T-cell (primary cell): Measurements from ENCODE around the gene AASDH. TPM values are rescaled to one million over a fixed set of nuclear protein-coding genes. Genes with fewer than 3 reads are reported as not detected.

Experiments
- ATAC-seq, 4 experiments: fragments of 200-7000 bp in 3 of 4; fragments of 150-1000 bp in 1 of 4; cut with Tn5 transposase; replicated peaks in 1 of 4; 1 replicate in 3 of 4; 2 replicates in 1 of 4; pipeline ENCODE4 v1.10.0; 2021; ENCODE audit warnings: moderate library complexity in 3 of 4, mild to moderate bottlenecking in 2 of 4, moderate number of reproducible peaks in 1 of 4
- CTCF ChIA-PET, 2 donors: fragments of 300-600 bp; sonication (Branson Sonifier 250); formaldehyde crosslinking; loops; one replicate each; lab custom pipeline; 2022; ENCODE audit warnings: antibody characterized with exemption in 2 of 2; lab: Charles Lee
- POLR2A ChIA-PET, 2 donors: fragments of 300-600 bp; sonication (Branson Sonifier 250); formaldehyde crosslinking; loops; one replicate each; lab custom pipeline; 2022; ENCODE audit warnings: antibody characterized with exemption in 2 of 2; lab: Charles Lee
- DNase-seq, 35 experiments: peaks; one replicate each; pipeline versions ENCODE4 v3.0.0 to v3.0.0-alpha.2; 2013 to 2023
- H3K27ac ChIP-seq: one replicate; pipeline ENCODE4 v1.5.1; 2013; ENCODE audit warnings: low read length
- H3K27me3 ChIP-seq, 2 experiments: replicated peaks in 1 of 2; 1 replicate in 1 of 2; 2 replicates in 1 of 2; pipeline versions ENCODE4 v1.6.1 to v1.7.0; 2013; ENCODE audit warnings: low read length in 1 of 2, mixed read lengths in 1 of 2; ENCODE audit not compliant: control insufficient read depth in 2 of 2, insufficient read depth in 2 of 2; ENCODE audit errors: extremely low read depth in 1 of 2
- H3K36me3 ChIP-seq, 2 donors: 1 replicate in 1 of 2; 2 replicates in 1 of 2; pipeline versions ENCODE4 v1.6.1 to v1.7.0; 2013; ENCODE audit warnings: low read length in 1 of 2; ENCODE audit not compliant: control insufficient read depth in 2 of 2, insufficient read depth in 1 of 2; ENCODE audit errors: extremely low read depth in 1 of 2
- H3K4me1 ChIP-seq, 2 experiments: 1 replicate in 1 of 2; 2 replicates in 1 of 2; pipeline versions ENCODE4 v1.6.1 to v1.7.0; 2013; ENCODE audit warnings: low read length in 2 of 2, mixed read lengths in 1 of 2; ENCODE audit not compliant: insufficient read depth in 2 of 2, control insufficient read depth in 1 of 2; ENCODE audit errors: extremely low read depth in 1 of 2
- H3K4me3 ChIP-seq, 2 donors: 1 replicate in 1 of 2; 2 replicates in 1 of 2; pipeline versions ENCODE4 v1.5.1 to v1.7.0; 2013; ENCODE audit warnings: mild to moderate bottlenecking in 2 of 2, low read length in 1 of 2, moderate library complexity in 1 of 2; ENCODE audit not compliant: control insufficient read depth in 1 of 2; ENCODE audit errors: extremely low read depth in 1 of 2
- H3K9me3 ChIP-seq: 2 replicates; pipeline ENCODE4 v1.7.0; 2013
- H3K27ac Mint-ChIP-seq, 2 donors: one replicate each; pipeline ENCODE4 v1.8.0; 2020 to 2021; ENCODE audit warnings: mild to moderate bottlenecking in 2 of 2, mixed read lengths in 2 of 2
- H3K27me3 Mint-ChIP-seq, 2 donors: one replicate each; pipeline ENCODE4 v1.8.0; 2021 to 2022; ENCODE audit warnings: mixed read lengths in 2 of 2
- H3K36me3 Mint-ChIP-seq: one replicate; pipeline ENCODE4 v1.8.0; 2021; ENCODE audit warnings: mixed read lengths
- H3K4me1 Mint-ChIP-seq, 3 donors: one replicate each; pipeline ENCODE4 v1.8.0; 2020 to 2022; ENCODE audit warnings: mixed read lengths in 3 of 3, mild to moderate bottlenecking in 1 of 3
- H3K4me3 Mint-ChIP-seq, 3 donors: one replicate each; pipeline ENCODE4 v1.8.0; 2020 to 2022; ENCODE audit warnings: mild to moderate bottlenecking in 3 of 3, mixed read lengths in 3 of 3, moderate library complexity in 3 of 3
- H3K9me3 Mint-ChIP-seq, 3 donors: one replicate each; pipeline ENCODE4 v1.8.0; 2020 to 2022; ENCODE audit warnings: mixed read lengths in 3 of 3
- WGBS: methylation state at CpG from one replicate; pipeline ENCODE4 v1.1.5; 2013; ENCODE audit warnings: missing lambda C conversion rate; ENCODE audit not compliant: insufficient coverage; 5-methylcytosine and 5-hydroxymethylcytosine counted together
- total RNA-seq, 35 experiments: library from RNA in 6 of 35; stranded (reverse) in 6 of 35; fragments of 120-200 nt in 1 of 35; gene quantifications; one replicate each; pipeline versions ENCODE4 v1.2.1 to v1.2.4 and lab custom pipeline; 2013 to 2026

Gene AASDH
- total RNA-seq, 5 donors from 2014 or later (not counting 1 experiment from before 2014, with no cell fraction given) = 13.3 to 17.7 (median 16.0) TPM

DNA sequence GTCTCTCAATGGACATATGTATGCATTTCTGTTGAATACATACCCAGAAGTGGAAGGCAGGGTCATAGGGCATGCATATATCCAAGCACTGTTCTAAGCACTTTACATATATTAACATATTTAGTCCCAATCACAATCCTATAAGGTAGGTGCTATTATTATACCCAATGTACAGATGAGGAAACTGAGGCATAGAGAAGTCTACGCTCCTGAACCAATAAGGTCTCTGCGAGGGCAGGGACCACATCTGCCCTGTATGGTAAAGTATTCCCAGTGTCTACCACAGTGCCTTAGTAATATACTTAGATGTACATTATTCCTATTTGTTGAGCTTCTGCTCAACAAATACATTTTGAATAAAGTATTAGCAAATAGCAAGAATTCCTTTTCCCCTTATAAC is 42.9 kb upstream of the AASDH start:
- Histone ChIP-seq H3K9me3 (no peaks in the 10 kb centered on the region), H3K27me3 (no peaks in the 10 kb centered on the region), H3K36me3 (no peaks in the 10 kb centered on the region), H3K4me1 (peaks cover 7 to 12% of the 10 kb centered on the region in 2 experiments), H3K27ac (no peak overlapping the region), H3K4me3 (no peak overlapping the region)
- no peak overlapping the region for H3K27ac Mint-ChIP-seq
- H3K9me3 Mint-ChIP-seq = no peaks in the 10 kb centered on the region
- no peaks in the 10 kb centered on the region for H3K27me3 Mint-ChIP-seq
- ATAC-seq = no peak
- DNase-seq = no peak
- no CpG with 5 or more reads among the region's 2 CpGs for WGBS
- H3K4me3 Mint-ChIP-seq = no peak overlapping the region
- ChIA-PET POLR2A (no interaction called here), CTCF (no interaction called here)
- H3K36me3 Mint-ChIP-seq = peaks cover 6% of the 10 kb centered on the region
- H3K4me1 Mint-ChIP-seq = peaks cover 20 to 35% (median 23%) of the 10 kb centered on the region in 3 donors

GRCh38 chr4:56427179-56427578 is 39.9 kb upstream of the AASDH start:
- DNase-seq = no peak
- Mint-ChIP-seq H3K4me1 (peaks cover 8 to 20% (median 9%) of the 10 kb centered on the region in 3 donors), H3K4me3 (no peak overlapping the region), H3K9me3 (no peaks in the 10 kb centered on the region), H3K27me3 (no peaks in the 10 kb centered on the region), H3K36me3 (peaks cover 6% of the 10 kb centered on the region), H3K27ac (no peak overlapping the region)
- no peak for ATAC-seq
- Histone ChIP-seq H3K27ac (no peak overlapping the region), H3K36me3 (no peaks in the 10 kb centered on the region), H3K4me3 (no peak overlapping the region), H3K4me1 (no peaks in the 10 kb centered on the region), H3K9me3 (no peaks in the 10 kb centered on the region), H3K27me3 (no peaks in the 10 kb centered on the region)
- CTCF ChIA-PET = interaction anchor here (0.6 to 0.7 kb wide), 3 partner anchors 117 to 537 kb away, joined by 3 to 6 read pairs (median 5); no protein-coding TSS in a partner anchor
- POLR2A ChIA-PET = interaction anchor here in 1 of 2 donors (0.7 kb wide), 1 partner anchor 106 kb away, joined by 10 read pairs; no protein-coding TSS in a partner anchor
- no CpG with 5 or more reads among the region's 1 CpG for WGBS

- Histone ChIP-seq H3K27ac (no peak overlapping the region), H3K36me3 (no peaks in the 10 kb centered on the region), H3K27me3 (no peaks in the 10 kb centered on the region), H3K4me3 (no peak overlapping the region), H3K9me3 (no peaks in the 10 kb centered on the region), H3K4me1 (no peaks in the 10 kb centered on the region)
- ChIA-PET CTCF (interaction anchor here (0.7 to 4.5 kb wide), 6 partner anchors 10 to 410 kb away, joined by 3 to 74 read pairs (median 8); partner anchors contain the start of genes PAICS (in 2 of the 2) and PPAT (in 2 of the 2)), POLR2A (no interaction called here)
- DNase-seq (no peak), ATAC-seq (no peak)
- H3K4me1 Mint-ChIP-seq = peaks cover 3 to 14% (median 5%) of the 10 kb centered on the region in 3 donors
- H3K27me3 Mint-ChIP-seq = no peaks in the 10 kb centered on the region
- H3K27ac Mint-ChIP-seq = no peak overlapping the region
- WGBS = 100% methylated on average over 2 of the region's 6 CpGs
- H3K36me3 Mint-ChIP-seq = peaks cover 6% of the 10 kb centered on the region
- H3K9me3 Mint-ChIP-seq = no peaks in the 10 kb centered on the region
- H3K4me3 Mint-ChIP-seq = no peak overlapping the region
Measured at GRCh38 chr4:56426273-56426672, 39.0 kb upstream of the AASDH start.

DNA sequence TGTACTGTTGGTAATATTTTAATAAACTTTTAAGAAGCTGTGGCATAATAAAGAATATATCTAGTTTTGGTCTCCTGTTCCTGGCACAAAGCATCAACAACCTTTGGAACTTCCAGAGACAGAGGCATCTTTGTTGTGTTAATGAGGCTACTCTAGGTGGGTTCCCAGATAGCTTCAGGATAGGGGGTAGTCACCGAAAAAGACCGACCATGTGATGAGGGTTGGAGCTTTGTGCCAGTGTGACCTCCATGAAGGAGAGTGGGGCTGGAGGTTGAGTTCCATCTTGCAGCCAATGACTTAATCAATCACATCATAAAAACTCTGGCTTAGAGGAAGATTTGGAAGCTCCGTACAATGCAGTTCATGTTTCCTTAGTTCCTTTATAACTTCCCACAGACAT is 38.2 kb upstream of the AASDH start:
- ChIA-PET CTCF (interaction anchor here (0.5 to 4.5 kb wide), 18 partner anchors 9 to 416 kb away, joined by 3 to 74 read pairs (median 4); partner anchors contain the start of genes PAICS (in 2 of the 2) and PPAT (in 2 of the 2)), POLR2A (interaction anchor here in 1 of 2 donors (0.6 kb wide), 1 partner anchor 44 kb away, joined by 6 read pairs; no protein-coding TSS in a partner anchor)

DNA sequence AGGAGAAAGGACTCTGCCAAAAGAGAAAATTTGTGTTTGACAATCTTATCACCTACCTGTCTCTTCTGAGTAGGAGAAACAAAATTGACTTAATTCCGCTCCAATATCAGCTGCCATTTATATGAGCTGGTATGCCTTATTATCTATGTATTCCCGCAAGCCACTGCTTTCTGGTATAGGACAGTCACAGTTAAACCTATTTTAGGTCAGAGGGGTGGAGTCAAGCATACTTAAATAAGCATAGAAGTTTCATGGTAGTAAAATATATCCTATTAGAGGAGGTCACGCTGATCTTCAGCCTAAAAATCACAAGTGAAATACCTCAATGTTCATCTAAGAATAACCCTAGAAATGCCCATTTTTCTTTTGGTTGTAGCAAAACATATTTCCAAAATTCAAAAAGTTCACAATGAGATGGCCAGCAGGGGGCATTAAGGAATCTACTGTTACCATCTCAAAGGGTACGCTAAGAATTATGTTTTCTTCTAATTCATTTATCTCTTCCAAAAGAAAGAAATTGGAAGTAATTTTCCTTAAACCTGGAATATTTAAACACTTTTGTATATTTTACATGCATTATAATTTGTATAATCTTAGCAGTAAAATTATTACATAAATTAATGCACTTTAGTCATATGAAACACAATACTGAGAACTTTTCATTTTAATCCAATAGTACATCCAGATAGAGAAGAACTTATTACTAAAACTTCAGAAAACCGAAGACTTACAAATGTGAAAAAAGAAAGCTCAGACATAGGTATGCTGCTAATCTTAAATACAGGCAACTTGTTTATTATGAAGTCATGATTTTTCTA is 37.6 kb upstream of the AASDH start:
- CTCF ChIA-PET = interaction anchor here (0.5 to 4.5 kb wide), 20 partner anchors 9 to 417 kb away, joined by 3 to 74 read pairs (median 4); partner anchors contain the start of genes PAICS (in 2 of the 2) and PPAT (in 2 of the 2)
- peak in 2 of 4 experiments; percentile 29 to 43 for ATAC-seq
- WGBS = no CpG with 5 or more reads among the region's 5 CpGs
- no peak overlapping the region for H3K4me3 Mint-ChIP-seq
- peak in 24 of 35 experiments; percentile 4 to 73 (median 34) for DNase-seq
- no peaks in the 10 kb centered on the region for H3K27me3 ChIP-seq
- POLR2A ChIA-PET = interaction anchor here in 1 of 2 donors (0.6 to 1.4 kb wide), 2 partner anchors 12 to 45 kb away, joined by 6 to 9 read pairs; no protein-coding TSS in a partner anchor
- peaks cover 3 to 14% (median 3%) of the 10 kb centered on the region in 3 donors for H3K4me1 Mint-ChIP-seq
- peaks cover 6% of the 10 kb centered on the region for H3K36me3 Mint-ChIP-seq
- H3K4me3 ChIP-seq = no peak overlapping the region
- no peaks in the 10 kb centered on the region for H3K9me3 Mint-ChIP-seq
- H3K27me3 Mint-ChIP-seq = no peaks in the 10 kb centered on the region
- H3K4me1 ChIP-seq = no peaks in the 10 kb centered on the region
- H3K9me3 ChIP-seq = no peaks in the 10 kb centered on the region
- no peak overlapping the region for H3K27ac Mint-ChIP-seq
- H3K36me3 ChIP-seq = no peaks in the 10 kb centered on the region
- no peak overlapping the region for H3K27ac ChIP-seq

More for the DNA sequence above, 38.2 kb upstream of the AASDH start:
- DNase-seq (no peak), ATAC-seq (no peak)
- Histone ChIP-seq H3K4me1 (no peaks in the 10 kb centered on the region), H3K27me3 (no peaks in the 10 kb centered on the region), H3K27ac (no peak overlapping the region), H3K36me3 (no peaks in the 10 kb centered on the region), H3K4me3 (no peak overlapping the region), H3K9me3 (no peaks in the 10 kb centered on the region)
- WGBS = 100% methylated on average over 1 of the region's 3 CpGs
- Mint-ChIP-seq H3K9me3 (no peaks in the 10 kb centered on the region), H3K4me3 (no peak overlapping the region), H3K27me3 (no peaks in the 10 kb centered on the region), H3K27ac (no peak overlapping the region), H3K4me1 (peaks cover 3 to 14% (median 3%) of the 10 kb centered on the region in 3 donors), H3K36me3 (peaks cover 6% of the 10 kb centered on the region)

- H3K27me3 ChIP-seq = no peaks in the 10 kb centered on the region
- ChIA-PET POLR2A (interaction anchor here in 1 of 2 donors (1.3 to 1.4 kb wide), 2 partner anchors 13 to 37 kb away, joined by 5 to 9 read pairs; partner anchors contain the start of gene AASDH), CTCF (interaction anchor here (0.6 to 4.5 kb wide), 11 partner anchors 8 to 413 kb away, joined by 3 to 74 read pairs (median 5); partner anchors contain the start of genes PAICS (in 2 of the 2) and PPAT (in 1 of the 2))
- H3K27ac Mint-ChIP-seq = no peak overlapping the region
- peaks cover 6% of the 10 kb centered on the region for H3K36me3 Mint-ChIP-seq
- no peak overlapping the region for H3K27ac ChIP-seq
- ATAC-seq (no peak), DNase-seq (no peak)
- H3K9me3 ChIP-seq = no peaks in the 10 kb centered on the region
- WGBS = 89% methylated on average over 3 of the region's 5 CpGs
- H3K4me1 Mint-ChIP-seq = peaks cover 3 to 13% (median 3%) of the 10 kb centered on the region in 3 donors
- H3K4me3 Mint-ChIP-seq = no peak overlapping the region
- no peaks in the 10 kb centered on the region for H3K36me3 ChIP-seq
- no peaks in the 10 kb centered on the region for H3K27me3 Mint-ChIP-seq
- H3K4me3 ChIP-seq = no peak overlapping the region
- H3K9me3 Mint-ChIP-seq = no peaks in the 10 kb centered on the region
- H3K4me1 ChIP-seq = no peaks in the 10 kb centered on the region
Measured at GRCh38 chr4:56424176-56424575, 36.9 kb upstream of the AASDH start.
